ENCODE measurements around the gene MTG2.

GRCh38 chr20:62156254-62156556 is 26.6 kb upstream of the MTG2 start:
- no peak for TF ChIP-seq CTCF (IDR thresholded peaks at IDR 0.05; ENCODE audit: low read length)
- TF ChIP-seq EZH2 (optimal IDR thresholded peaks at IDR 0.05; ENCODE audit: low read depth, low read length), result no peak

All from MM.1S (cell line).